ENCODE measurements around the gene NGB. TPM values are rescaled to one million over a fixed set of nuclear protein-coding genes. Genes with fewer than 3 reads are reported as not detected.

The NGB gene
- total RNA-seq, 1 donor from 2014 or later: not detected

DNA sequence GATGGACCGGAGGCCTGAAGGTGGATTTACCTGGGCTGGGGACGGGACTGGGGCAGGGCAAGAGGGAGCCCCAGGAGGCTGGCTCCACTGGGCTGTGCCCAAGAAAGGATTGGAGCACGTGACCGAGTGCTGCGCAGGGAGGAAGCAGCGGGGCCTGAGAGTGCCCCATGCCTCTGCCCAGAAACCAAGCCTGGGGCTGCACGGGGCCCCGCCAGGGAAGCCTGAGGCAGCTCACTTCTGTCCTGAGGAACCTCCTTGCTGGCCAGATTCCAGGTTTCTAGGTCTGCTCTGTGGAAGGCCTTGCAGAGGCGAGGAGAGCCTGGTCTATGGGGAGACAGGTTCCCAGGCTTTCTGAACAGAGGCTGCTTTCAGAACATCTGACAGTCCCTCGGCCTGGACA, 10.4 kb downstream of the NGB start:
- H3K9me3 ChIP-seq: no peaks in the 10 kb centered on the region
- intact Hi-C loops (cut with DNase I): no loop called here
- no peak overlapping the region for H3K27ac ChIP-seq
- no peak overlapping the region for H3K4me3 ChIP-seq
- TF ChIP-seq, protein P1, sequence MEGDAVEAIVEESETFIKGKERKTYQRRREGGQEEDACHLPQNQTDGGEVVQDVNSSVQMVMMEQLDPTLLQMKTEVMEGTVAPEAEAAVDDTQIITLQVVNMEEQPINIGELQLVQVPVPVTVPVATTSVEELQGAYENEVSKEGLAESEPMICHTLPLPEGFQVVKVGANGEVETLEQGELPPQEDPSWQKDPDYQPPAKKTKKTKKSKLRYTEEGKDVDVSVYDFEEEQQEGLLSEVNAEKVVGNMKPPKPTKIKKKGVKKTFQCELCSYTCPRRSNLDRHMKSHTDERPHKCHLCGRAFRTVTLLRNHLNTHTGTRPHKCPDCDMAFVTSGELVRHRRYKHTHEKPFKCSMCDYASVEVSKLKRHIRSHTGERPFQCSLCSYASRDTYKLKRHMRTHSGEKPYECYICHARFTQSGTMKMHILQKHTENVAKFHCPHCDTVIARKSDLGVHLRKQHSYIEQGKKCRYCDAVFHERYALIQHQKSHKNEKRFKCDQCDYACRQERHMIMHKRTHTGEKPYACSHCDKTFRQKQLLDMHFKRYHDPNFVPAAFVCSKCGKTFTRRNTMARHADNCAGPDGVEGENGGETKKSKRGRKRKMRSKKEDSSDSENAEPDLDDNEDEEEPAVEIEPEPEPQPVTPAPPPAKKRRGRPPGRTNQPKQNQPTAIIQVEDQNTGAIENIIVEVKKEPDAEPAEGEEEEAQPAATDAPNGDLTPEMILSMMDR (IDR thresholded peaks at IDR 0.05): no peak
- peaks cover 13% of the 10 kb centered on the region for H3K27me3 ChIP-seq (ENCODE audit: low read depth)
- no peaks in the 10 kb centered on the region for H3K36me3 ChIP-seq
- no peak for DNase-seq
- H3K4me1 ChIP-seq: no peaks in the 10 kb centered on the region
- no peak for ATAC-seq

DNA sequence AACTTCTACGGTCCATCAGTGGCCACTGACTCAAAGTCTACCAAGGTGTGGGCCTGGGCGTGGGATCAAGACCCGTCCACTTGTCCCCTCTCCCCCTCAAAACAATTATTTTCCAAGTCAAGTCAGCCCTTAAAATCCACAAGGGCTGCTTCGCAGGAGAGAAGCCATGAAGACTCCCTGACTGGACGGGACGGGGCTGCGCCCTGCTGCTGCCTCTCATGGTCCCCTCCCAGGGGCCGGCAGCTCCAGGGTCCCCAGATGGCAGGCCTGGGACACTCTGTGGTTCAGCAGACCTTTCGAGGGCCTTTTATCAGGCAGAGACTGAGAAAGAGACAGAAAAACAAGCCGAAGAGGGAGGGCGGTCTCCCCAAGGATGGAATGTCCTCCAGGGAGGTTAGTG, 10.8 kb downstream of the NGB start:
- intact Hi-C loops (cut with DNase I): no loop called here
- H3K9me3 ChIP-seq: no peaks in the 10 kb centered on the region
- no peaks in the 10 kb centered on the region for H3K36me3 ChIP-seq
- TF ChIP-seq, protein P1 (IDR thresholded peaks at IDR 0.05): no peak
- H3K4me3 ChIP-seq: no peak overlapping the region
- ATAC-seq: no peak
- no peak for DNase-seq
- H3K27ac ChIP-seq: no peak overlapping the region
- no peaks in the 10 kb centered on the region for H3K4me1 ChIP-seq
- H3K27me3 ChIP-seq (ENCODE audit: low read depth): peaks cover 13% of the 10 kb centered on the region

DNA sequence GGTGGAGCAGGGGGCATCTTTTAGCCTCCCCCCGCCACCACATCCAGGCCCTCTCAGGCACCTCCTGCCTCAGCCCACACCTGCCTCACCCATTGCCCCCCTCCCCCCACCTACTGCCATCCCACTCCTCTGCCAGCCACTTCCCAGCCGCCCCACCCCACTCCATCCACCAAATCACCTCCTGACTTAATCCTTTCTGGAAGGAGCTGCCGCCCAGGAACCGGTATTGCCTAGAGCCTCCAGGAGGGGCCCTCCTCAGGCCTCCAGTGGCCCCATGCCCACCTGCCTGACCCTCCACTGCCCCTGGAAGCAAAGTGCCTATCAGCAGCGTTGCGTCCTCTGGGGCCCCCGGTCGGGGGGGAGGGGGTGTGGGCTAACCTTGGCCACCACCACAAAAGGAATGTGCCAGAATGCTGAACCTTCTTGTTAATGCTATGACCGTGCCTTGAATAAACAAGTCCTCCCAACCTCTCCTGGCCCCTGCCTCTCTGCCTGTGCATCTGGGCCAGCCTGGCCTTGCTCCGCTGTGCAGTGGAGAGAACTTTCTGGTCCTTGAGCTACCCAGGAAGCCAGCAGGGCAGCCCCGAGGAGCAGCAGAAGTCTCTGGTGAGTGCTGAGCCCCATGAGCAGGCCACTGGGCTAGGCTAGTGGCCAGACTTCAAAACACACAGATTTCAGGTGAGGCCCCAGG, 11.8 kb downstream of the NGB start:
- intact Hi-C loops (cut with DNase I): no loop called here
- H3K4me3 ChIP-seq: no peak overlapping the region
- no peaks in the 10 kb centered on the region for H3K4me1 ChIP-seq
- H3K27ac ChIP-seq: no peak overlapping the region
- DNase-seq: peak; percentile 24
- peaks cover 13% of the 10 kb centered on the region for H3K27me3 ChIP-seq (ENCODE audit: low read depth)
- TF ChIP-seq, protein P1 (IDR thresholded peaks at IDR 0.05): no peak
- no peak for ATAC-seq
- no peaks in the 10 kb centered on the region for H3K9me3 ChIP-seq
- no peaks in the 10 kb centered on the region for H3K36me3 ChIP-seq

DNA sequence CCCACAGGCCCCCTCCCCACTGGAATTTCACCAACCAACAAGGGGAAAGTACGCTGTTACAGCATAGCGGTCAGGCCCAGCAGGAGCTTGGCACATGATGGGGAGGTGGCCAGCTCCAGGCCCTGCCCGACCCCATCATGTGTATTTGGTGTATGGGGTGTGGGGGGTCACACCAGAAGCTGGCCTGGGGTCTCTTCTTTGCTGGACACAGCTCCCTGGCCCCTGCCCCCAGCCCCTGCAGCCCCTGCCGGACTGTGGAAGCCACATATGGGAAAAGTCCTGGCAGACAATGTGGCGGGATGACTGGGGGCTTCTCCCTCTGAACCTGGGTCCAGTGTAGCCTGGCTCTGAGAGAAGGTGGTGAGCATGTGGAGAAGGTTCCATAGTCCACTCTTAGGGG, 12.4 kb downstream of the NGB start:
- ATAC-seq: no peak
- DNase-seq: peak; percentile 30
- no peak overlapping the region for H3K4me3 ChIP-seq
- H3K27ac ChIP-seq: no peak overlapping the region
- H3K4me1 ChIP-seq: no peaks in the 10 kb centered on the region
- no peaks in the 10 kb centered on the region for H3K9me3 ChIP-seq
- no peaks in the 10 kb centered on the region for H3K36me3 ChIP-seq
- TF ChIP-seq, protein P1 (IDR thresholded peaks at IDR 0.05): no peak
- intact Hi-C loops (cut with DNase I): no loop called here
- peaks cover 13% of the 10 kb centered on the region for H3K27me3 ChIP-seq (ENCODE audit: low read depth)

DNA sequence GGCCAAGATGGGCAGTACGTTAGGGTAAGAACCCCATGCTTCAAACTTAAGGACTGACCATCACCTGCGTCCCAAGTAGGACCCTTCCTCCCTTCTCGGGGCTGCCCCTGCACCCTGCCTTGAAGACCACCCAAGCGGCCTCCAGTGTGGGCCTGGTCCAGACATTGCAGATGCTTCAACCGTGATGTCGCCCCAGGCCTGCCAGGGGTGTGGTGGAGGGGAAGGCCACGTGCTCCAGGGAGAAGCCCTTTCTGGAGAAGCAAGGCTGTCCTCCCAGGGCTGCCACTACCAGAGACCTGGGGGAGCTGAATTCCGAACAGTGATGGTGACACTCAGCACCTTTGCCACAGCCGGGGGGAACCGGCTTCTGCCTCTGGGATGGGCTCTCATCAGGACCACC, 13.3 kb downstream of the NGB start:
- no peak for ATAC-seq
- H3K27ac ChIP-seq: no peak overlapping the region
- no peaks in the 10 kb centered on the region for H3K9me3 ChIP-seq
- TF ChIP-seq, protein P1 (IDR thresholded peaks at IDR 0.05): no peak
- H3K36me3 ChIP-seq: no peaks in the 10 kb centered on the region
- intact Hi-C loops (cut with DNase I): no loop called here
- no peak overlapping the region for H3K4me3 ChIP-seq
- peaks cover 20% of the 10 kb centered on the region for H3K27me3 ChIP-seq (ENCODE audit: low read depth)
- peak; percentile 10 for DNase-seq
- no peaks in the 10 kb centered on the region for H3K4me1 ChIP-seq

Measured in lower lobe of right lung (tissue), 2 donors.